HG02973 (cell line): ENCODE results near the gene GABRG3.
"Not testable (repeated sequence)": the region's sequence is repeated elsewhere in the genome, so short reads cannot be mapped to it uniquely, and the experiment has no call there.

Experiments
- ATAC-seq: cut with Tn5 transposase; IDR thresholded peaks from one replicate; pipeline ENCODE4 v1.9.1; 2021; ENCODE audit warnings: moderate library complexity; ENCODE audit not compliant: unreplicated experiment

The GABRG3 gene

GRCh38 chr15:26985050-26985449, 14.1 kb downstream of the GABRG3 start:
- ATAC-seq: no peak

GRCh38 chr15:26996250-26996649, 25.3 kb downstream of the GABRG3 start:
- no peak for ATAC-seq

- not testable (repeated sequence) for ATAC-seq
Observed at GRCh38 chr15:27003003-27003402, 32.0 kb downstream of the GABRG3 start.

GRCh38 chr15:27004226-27004625, 33.2 kb downstream of the GABRG3 start:
- ATAC-seq: not testable (repeated sequence)

GRCh38 chr15:27017168-27017809, 46.3 kb downstream of the GABRG3 start:
- no peak for ATAC-seq

- no peak for ATAC-seq
Observed at GRCh38 chr15:27019687-27020086, 48.7 kb downstream of the GABRG3 start.

- no peak for ATAC-seq
Observed at GRCh38 chr15:27025481-27025966, 54.5 kb downstream of the GABRG3 start.

GRCh38 chr15:27027229-27027628, 56.2 kb downstream of the GABRG3 start:
- no peak for ATAC-seq

- ATAC-seq: no peak
Observed at GRCh38 chr15:27028858-27029477, 58.0 kb downstream of the GABRG3 start.

- no peak for ATAC-seq
Observed at GRCh38 chr15:27036210-27036609, 65.2 kb downstream of the GABRG3 start.

GRCh38 chr15:27037501-27037900, 66.5 kb downstream of the GABRG3 start:
- no peak for ATAC-seq

- ATAC-seq: no peak
Observed at GRCh38 chr15:27039152-27039551, 68.2 kb downstream of the GABRG3 start.

GRCh38 chr15:27042230-27042629, 71.2 kb downstream of the GABRG3 start:
- no peak for ATAC-seq

GRCh38 chr15:27042646-27043045, 71.7 kb downstream of the GABRG3 start:
- no peak for ATAC-seq

GRCh38 chr15:27043770-27044169, 72.8 kb downstream of the GABRG3 start:
- no peak for ATAC-seq

- ATAC-seq: no peak
Observed at GRCh38 chr15:27045796-27046195, 74.8 kb downstream of the GABRG3 start.

- ATAC-seq: no peak
Observed at GRCh38 chr15:27046880-27047279, 75.9 kb downstream of the GABRG3 start.

GRCh38 chr15:27050163-27050562, 79.2 kb downstream of the GABRG3 start:
- no peak for ATAC-seq

- no peak for ATAC-seq
Observed at GRCh38 chr15:27054426-27054825, 83.4 kb downstream of the GABRG3 start.

- ATAC-seq: no peak
Observed at GRCh38 chr15:27057904-27058645, 87.1 kb downstream of the GABRG3 start.

- no peak for ATAC-seq
Observed at GRCh38 chr15:27058939-27059338, 88.0 kb downstream of the GABRG3 start.

GRCh38 chr15:27059610-27060202, 88.7 kb downstream of the GABRG3 start:
- ATAC-seq: no peak
